HG03060 (cell line): ENCODE data around the gene TTF2.
"Not testable (repeated sequence)": the region's sequence is repeated elsewhere in the genome, so short reads cannot be mapped to it uniquely, and the experiment has no call there.

Experiments used
- ATAC-seq: cut with Tn5 transposase; IDR thresholded peaks from one replicate; pipeline ENCODE4 v1.9.1; 2021; ENCODE audit warnings: low read depth, moderate number of reproducible peaks; ENCODE audit not compliant: unreplicated experiment

TTF2 gene

DNA sequence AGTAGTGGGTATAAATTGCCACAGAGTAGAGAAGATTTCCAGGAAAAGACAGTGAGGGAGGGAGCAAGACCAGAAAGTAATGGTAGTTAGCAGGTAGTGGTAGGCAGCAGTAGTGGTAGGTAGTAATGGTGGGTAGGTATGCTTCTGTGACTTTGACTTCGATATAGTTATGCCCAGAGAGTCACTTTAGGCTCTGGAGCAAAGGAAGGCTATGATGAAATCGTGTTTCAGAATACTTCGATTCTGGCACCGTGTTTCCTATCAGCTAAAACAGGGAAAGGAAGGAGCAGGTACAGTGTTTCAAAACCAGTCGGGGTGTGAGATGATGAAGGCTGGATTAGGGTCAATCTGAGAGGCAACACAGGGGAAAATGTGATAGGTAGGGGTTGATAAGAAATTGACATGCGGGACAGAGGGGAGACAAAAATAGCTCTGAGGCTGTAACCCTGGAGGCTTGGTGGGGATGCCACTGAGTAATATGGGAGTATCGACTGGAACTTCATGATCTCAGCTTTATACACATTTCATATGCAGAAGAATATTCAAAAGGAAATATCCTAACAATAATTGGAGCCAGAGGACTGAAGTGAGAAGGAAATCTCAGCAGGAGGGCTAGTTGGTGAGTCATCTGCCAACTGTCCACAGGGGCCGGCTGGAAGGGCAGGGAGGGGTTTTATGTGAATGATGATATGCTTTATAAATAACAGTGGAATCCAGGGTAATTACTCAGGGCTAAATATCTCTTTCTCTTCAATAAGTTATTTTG, 86.6 kb downstream of the TTF2 start:
- ATAC-seq: no peak

DNA sequence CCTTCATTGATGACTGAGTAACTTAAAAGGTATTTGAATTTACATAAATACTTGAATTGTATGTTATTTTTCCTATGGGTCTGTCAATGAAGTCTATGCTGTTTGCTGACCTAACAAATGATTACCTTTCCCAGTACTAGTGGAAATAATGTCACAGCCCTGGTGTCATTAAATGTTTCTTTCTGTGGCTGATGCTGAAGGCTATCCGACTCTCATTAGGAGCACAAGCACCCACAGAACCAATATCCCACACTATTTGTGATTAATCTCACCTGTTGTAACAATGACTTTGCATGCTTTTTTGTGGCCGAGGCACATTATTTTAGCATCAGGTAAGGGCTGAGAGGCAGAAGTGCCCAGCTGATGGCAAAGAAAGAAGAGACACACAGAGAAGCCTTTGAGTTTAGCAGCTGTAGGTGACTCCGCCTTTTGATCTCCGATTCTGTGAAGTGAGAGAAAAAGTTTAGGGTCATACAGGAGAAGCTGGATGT, 87.3 kb downstream of the TTF2 start:
- no peak for ATAC-seq

DNA sequence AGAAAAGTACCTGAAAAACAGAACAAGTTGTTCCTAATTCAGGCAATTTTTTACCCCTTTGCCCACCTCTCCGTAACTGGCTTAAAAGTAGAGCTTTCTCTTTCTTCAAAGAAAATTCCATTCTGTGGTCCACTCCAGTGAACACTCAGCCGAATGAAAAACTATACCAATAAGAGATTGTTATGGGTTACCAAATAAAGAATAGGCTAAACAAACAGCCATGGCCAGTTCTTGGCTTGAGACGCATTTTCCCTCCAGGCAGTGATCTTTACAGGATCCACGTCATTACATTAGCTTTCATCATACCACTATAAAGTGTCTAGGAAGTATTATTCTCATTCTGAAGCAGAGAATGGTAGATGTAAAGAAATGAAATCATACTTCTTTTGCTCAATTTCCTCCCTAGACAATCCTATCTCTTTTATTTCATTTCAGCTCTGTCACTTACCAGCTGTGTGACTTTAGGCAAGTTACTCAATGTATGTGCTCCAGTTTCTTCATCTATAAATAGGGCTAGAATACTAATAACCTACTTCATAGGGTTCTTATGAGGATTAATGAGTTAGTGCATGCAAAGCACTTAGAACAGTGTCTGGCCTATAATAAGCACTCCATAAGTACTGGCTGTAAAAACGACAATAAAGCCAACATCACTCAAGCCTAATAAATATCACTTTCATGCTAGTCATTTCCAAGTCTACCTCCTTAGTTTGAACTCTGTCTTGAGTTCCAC, 87.9 kb downstream of the TTF2 start:
- no peak for ATAC-seq

DNA sequence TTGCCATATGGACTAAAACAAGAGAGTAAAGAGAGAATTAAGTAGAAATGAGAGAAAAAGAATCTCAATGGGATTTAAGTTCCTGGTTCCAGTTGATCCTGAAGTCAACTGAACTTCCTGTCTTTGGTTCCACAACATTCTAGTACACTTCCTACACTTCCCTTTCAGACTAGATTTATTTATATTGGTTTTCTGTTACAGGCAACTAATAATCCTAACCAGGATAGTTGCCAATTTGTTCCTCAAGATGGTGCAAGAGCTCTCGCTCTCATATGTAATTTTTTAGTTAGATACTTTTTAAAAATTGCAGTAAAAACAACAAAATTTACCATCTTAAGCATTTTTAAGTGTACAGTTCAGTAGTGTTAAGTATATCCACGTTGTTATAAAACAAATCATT, 90.2 kb downstream of the TTF2 start:
- ATAC-seq: no peak

DNA sequence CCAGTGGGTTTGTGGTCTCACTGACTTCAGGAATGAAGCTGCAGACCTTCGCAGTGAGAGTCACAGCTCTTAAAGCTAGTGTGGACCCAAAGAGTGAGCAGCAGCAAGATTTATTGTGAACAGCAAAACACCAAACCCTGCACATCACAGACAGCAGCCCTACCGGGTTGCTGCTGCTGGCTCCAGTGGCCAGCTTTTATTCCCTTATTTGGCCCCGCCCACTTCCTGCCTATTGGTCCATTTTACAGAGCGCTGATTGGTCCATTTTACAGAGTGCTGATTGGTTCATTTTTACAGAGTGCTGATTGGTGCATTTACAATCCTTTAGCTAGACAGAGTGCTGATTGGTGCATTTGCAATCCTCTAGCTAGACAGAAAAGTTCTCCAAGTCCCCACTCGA, 91.2 kb downstream of the TTF2 start:
- ATAC-seq: not testable (repeated sequence)
